ENCODE measurements around the gene TSPO.

- no peak for TF ChIP-seq CTCF (IDR thresholded peaks at IDR 0.05)
- TF ChIP-seq EZH2 (IDR thresholded peaks at IDR 0.05) = no peak
- no peak for TF ChIP-seq EZH2phosphoT487 (IDR thresholded peaks at IDR 0.05)
Measured at GRCh38 chr22:43134553-43134952, 16.8 kb upstream of the TSPO start.
